HCT116 (cell line): ENCODE measurements around the gene ZNF423. TPM values are rescaled to one million over a fixed set of nuclear protein-coding genes. Genes with fewer than 3 reads are reported as not detected.
A peak's percentile ranks its signal among the peaks of the same experiment; 100 is the strongest.

Source experiments
- ATAC-seq: fragments of 200-7000 bp; cut with Tn5 transposase; 2 replicates; pipeline ENCODE4 v1.9.1; 2020; ENCODE audit warnings: mild to moderate bottlenecking, moderate library complexity
- BruUV-seq: library from RNA; stranded (reverse); fragments of 400-500 nt; replicated peaks from 2 replicates; lab custom pipeline; 2021; lab: Mats Ljungman, UMichigan
- CTCF ChIA-PET: fragments of 300-600 bp; sonication (Branson Sonifier 250); formaldehyde crosslinking; loops from one replicate; lab custom pipeline; 2021; ENCODE audit warnings: antibody characterized with exemption; lab: Charles Lee
- POLR2A ChIA-PET: fragments of 300-600, 350-600 bp; sonication (Branson Sonifier 250); formaldehyde crosslinking; loops from one replicate; lab custom pipeline; 2021; ENCODE audit warnings: antibody characterized with exemption; lab: Charles Lee
- RAD21 ChIA-PET, 2 experiments: fragments of 300-600 bp; sonication (Branson Sonifier 250); formaldehyde crosslinking; loops; one replicate each; lab custom pipeline; 2023; ENCODE audit warnings: low total read pairs in 2 of 2; ENCODE audit not compliant: uncharacterized antibody in 2 of 2, unreplicated experiment in 2 of 2, low non-redundant PET in 1 of 2; lab: Charles Lee
- DNase-seq: peaks from one replicate; pipeline ENCODE4 v3.0.0-alpha.2; 2010; ENCODE audit warnings: low read depth, low spot score
- H2AFZ ChIP-seq: fragments of 200-600 bp; shearing (Covaris generic), sonication (generic); 2 replicates; pipeline ENCODE4 v1.6.1; 2017; ENCODE audit warnings: low read depth, mixed run types, mixed read lengths, antibody characterized with exemption, low read length; ENCODE audit not compliant: poor library complexity, severe bottlenecking
- H3K27ac ChIP-seq: 2 replicates; pipeline ENCODE4 v1.5.1; 2012; ENCODE audit warnings: low read depth, low read length
- H3K27me3 ChIP-seq: fragments of 200-600 bp; sonication (generic); 2 replicates; pipeline ENCODE4 v1.6.1; 2016; ENCODE audit warnings: mixed run types, low read length, mixed read lengths; ENCODE audit not compliant: insufficient read depth
- H3K36me3 ChIP-seq, 2 experiments: fragments of 200-500 bp in 1 of 2; fragments of 200-600 bp in 1 of 2; sonication (Bioruptor generic) in 1 of 2; sonication (generic) in 1 of 2; 2 replicates each; pipeline versions ENCODE4 v1.5.1 to v1.6.1; 2014 to 2016; ENCODE audit warnings: low read length in 2 of 2, inconsistent platforms in 1 of 2, mixed read lengths in 1 of 2, mixed run types in 1 of 2; ENCODE audit not compliant: insufficient read depth in 2 of 2, control insufficient read depth in 1 of 2
- H3K4me1 ChIP-seq, 2 experiments: fragments of 200-600 bp in 1 of 2; sonication (generic) in 1 of 2; 2 replicates each; pipeline versions ENCODE4 v1.5.1 to v1.6.1; 2012 to 2017; ENCODE audit warnings: low read length in 2 of 2, inconsistent platforms in 1 of 2, mild to moderate bottlenecking in 1 of 2, mixed read lengths in 1 of 2, mixed run types in 1 of 2, moderate library complexity in 1 of 2; ENCODE audit not compliant: insufficient read depth in 2 of 2, control insufficient read depth in 1 of 2
- H3K4me2 ChIP-seq: fragments of 200-600 bp; sonication (generic); 2 replicates; pipeline ENCODE4 v1.6.1; 2017; ENCODE audit warnings: mixed run types, low read length, mixed read lengths
- H3K4me3 ChIP-seq, 2 experiments: fragments of 200-600 bp in 1 of 2; sonication (generic) in 1 of 2; replicated peaks in 1 of 2; 2 replicates each; pipeline ENCODE4 v1.5.1; 2011 to 2016; ENCODE audit warnings: low read length in 2 of 2, control low read depth in 1 of 2, low read depth in 1 of 2, mild to moderate bottlenecking in 1 of 2, mixed read lengths in 1 of 2, mixed run types in 1 of 2
- H3K79me2 ChIP-seq: fragments of 200-600 bp; sonication (generic); 2 replicates; pipeline ENCODE4 v1.6.1; 2017; ENCODE audit warnings: mild to moderate bottlenecking, mixed run types, low read length, moderate library complexity, mixed read lengths; ENCODE audit not compliant: insufficient read depth
- H3K9ac ChIP-seq: fragments of 200-600 bp; sonication (generic); 2 replicates; pipeline ENCODE4 v1.6.1; 2016; ENCODE audit warnings: low read length, mixed read lengths
- H3K9me2 ChIP-seq: fragments of 200-600 bp; sonication (generic), shearing (Covaris generic); 2 replicates; pipeline ENCODE4 v1.6.1; 2017; ENCODE audit warnings: mixed run types, mild to moderate bottlenecking, moderate library complexity; ENCODE audit not compliant: insufficient read depth
- H3K9me3 ChIP-seq, 2 experiments: fragments of 200-500 bp in 1 of 2; fragments of 200-600 bp in 1 of 2; sonication (Bioruptor generic) in 1 of 2; sonication (generic) in 1 of 2; 2 replicates each; pipeline ENCODE4 v1.6.1; 2014 to 2017; ENCODE audit warnings: low read length in 2 of 2, mixed read lengths in 2 of 2, inconsistent platforms in 1 of 2, low read depth in 1 of 2, mild to moderate bottlenecking in 1 of 2, mixed run types in 1 of 2, moderate library complexity in 1 of 2; ENCODE audit not compliant: control insufficient read depth in 1 of 2, insufficient read depth in 1 of 2
- H4K20me1 ChIP-seq: fragments of 200-600 bp; sonication (generic), shearing (Covaris generic); 2 replicates; pipeline ENCODE4 v1.6.1; 2017; ENCODE audit warnings: mixed run types, mild to moderate bottlenecking, moderate library complexity; ENCODE audit not compliant: insufficient read depth
- ATF3 ChIP-seq: IDR thresholded peaks from 2 replicates; pipeline ENCODE4 v1.6.1; 2012
- CEBPB ChIP-seq: IDR thresholded peaks from 2 replicates; pipeline ENCODE4 v1.6.1; 2012; ENCODE audit warnings: low read depth
- CTCF ChIP-seq, 3 experiments: fragments of 200-600 bp in 1 of 3; sonication (generic) in 1 of 3; IDR thresholded peaks in 2 of 3; conservative IDR thresholded peaks in 1 of 3; 2 replicates each; pipeline ENCODE4 v1.5.1; 2012 to 2017; ENCODE audit warnings: low read depth in 2 of 3, low read length in 2 of 3, antibody characterized with exemption in 1 of 3, borderline replicate concordance in 1 of 3, control low read depth in 1 of 3, mild to moderate bottlenecking in 1 of 3, mixed read lengths in 1 of 3, mixed run types in 1 of 3, moderate library complexity in 1 of 3; ENCODE audit not compliant: insufficient read depth in 1 of 3
- FOSL1 ChIP-seq: IDR thresholded peaks from 2 replicates; pipeline ENCODE4 v1.6.1; 2012; ENCODE audit warnings: low read depth
- JUND ChIP-seq: IDR thresholded peaks from 2 replicates; pipeline ENCODE4 v1.6.1; 2012
- MAX ChIP-seq: IDR thresholded peaks from 2 replicates; pipeline ENCODE4 v1.6.1; 2012
- RAD21 ChIP-seq: IDR thresholded peaks from 2 replicates; pipeline ENCODE4 v1.6.1; 2012; ENCODE audit warnings: low read depth, mild to moderate bottlenecking
- YY1 ChIP-seq: IDR thresholded peaks from 2 replicates; pipeline ENCODE4 v1.6.1; 2011; ENCODE audit warnings: low read length, low read depth, moderate library complexity, mild to moderate bottlenecking; ENCODE audit not compliant: insufficient replicate concordance; ENCODE audit errors: extremely low read depth
- ZBTB33 ChIP-seq: IDR thresholded peaks from 2 replicates; pipeline ENCODE4 v1.6.1; 2011; ENCODE audit warnings: mild to moderate bottlenecking, low read length, moderate library complexity; ENCODE audit not compliant: insufficient replicate concordance; ENCODE audit errors: extremely low read depth
- ZNF274 ChIP-seq: fragments of 200-500 bp; sonication (Bioruptor generic); IDR thresholded peaks from 2 replicates; pipeline ENCODE4 v1.6.1; 2014; ENCODE audit warnings: mild to moderate bottlenecking, low read depth, low read length, inconsistent platforms
- intact Hi-C: fragments of 100-400 bp; cut with micrococcal nuclease; formaldehyde crosslinking; loops from 2 replicates; pipeline ENCODE4 v1.10.0; 2022
- total RNA-seq: library from RNA; stranded (reverse); gene quantifications from one replicate; pipeline ENCODE4 v1.2.1, GENCODE V29; 2021; ENCODE audit not compliant: unreplicated experiment

Gene ZNF423
- total RNA-seq, 1 experiment from 2014 or later: 0.22 TPM

GRCh38 chr16:49513040-49513439 lies 342.9 kb downstream of the ZNF423 start:
- DNase-seq: no peak
- H3K9me2 ChIP-seq: no peaks in the 10 kb centered on the region
- intact Hi-C loops: no loop called here

GRCh38 chr16:49510654-49511305 lies 345.1 kb downstream of the ZNF423 start:
- POLR2A ChIA-PET: no interaction called here
- intact Hi-C loops: no loop called here

More at GRCh38 chr16:49513040-49513439, 342.9 kb downstream of the ZNF423 start:
- Histone ChIP-seq H4K20me1 (no peaks in the 10 kb centered on the region), H3K9me3 (no peaks in the 10 kb centered on the region), H3K4me3 (no peak overlapping the region), H3K79me2 (no peaks in the 10 kb centered on the region), H3K4me2 (no peak overlapping the region), H3K27ac (no peak overlapping the region), H3K9ac (no peak overlapping the region), H3K4me1 (no peaks in the 10 kb centered on the region), H3K27me3 (peaks cover 11% of the 10 kb centered on the region)
- RAD21 ChIA-PET: no interaction called here
- CTCF ChIA-PET: no interaction called here
- BruUV-seq: no TSS peak
- ATAC-seq: peak; percentile 88
- POLR2A ChIA-PET: no interaction called here
- TF ChIP-seq CTCF (IDR thresholded peaks at IDR 0.05 in 2 of 3, conservative IDR thresholded peaks at IDR 0.05 in 1 of 3; ENCODE audit: borderline replicate concordance in 1 of 3, insufficient read depth in 1 of 3, low read depth in 2 of 3, low read length in 2 of 3) (peak; percentile 12 to 41 (median 27); a peak in 3 of 6 replicates), RAD21 (peak; percentile 49), YY1 (no peak)
- TF ChIP-seq, all 23 proteins: peak for 2
- no peak overlapping the region for H2AFZ ChIP-seq
- H3K36me3 ChIP-seq: no peaks in the 10 kb centered on the region

More at GRCh38 chr16:49510654-49511305, 345.1 kb downstream of the ZNF423 start:
- ChIA-PET RAD21 (no interaction called here), CTCF (no interaction called here)
- TF ChIP-seq RAD21 (no peak), CEBPB (no peak), FOSL1 (no peak), JUND (no peak), ATF3 (no peak), ZBTB33 (no peak), ZNF274 (no peak), YY1 (no peak), MAX (no peak)
- DNase-seq: no peak
- Histone ChIP-seq H3K4me1 (no peaks in the 10 kb centered on the region), H3K9me3 (no peaks in the 10 kb centered on the region), H3K36me3 (no peaks in the 10 kb centered on the region), H3K9ac (no peak overlapping the region), H3K4me2 (no peak overlapping the region), H3K4me3 (no peak overlapping the region), H3K27ac (no peak overlapping the region), H2AFZ (no peak overlapping the region), H4K20me1 (no peaks in the 10 kb centered on the region), H3K27me3 (no peaks in the 10 kb centered on the region), H3K79me2 (no peaks in the 10 kb centered on the region), H3K9me2 (no peaks in the 10 kb centered on the region)
- no peak for ATAC-seq
- BruUV-seq: no TSS peak
